ENCODE results near the gene C2CD5. TPM values are rescaled to one million over a fixed set of nuclear protein-coding genes. Genes with fewer than 3 reads are reported as not detected.

Gene C2CD5
- total RNA-seq, 4 donors from 2014 or later = 43.7 to 68.5 (median 46.8) TPM

Other genes with a start within 250 kb of the C2CD5 start
- 10 to 100 TPM in 1 of 4 donors, 1 to 10 TPM in 3; 1.2 to 11.6 (median 1.9) TPM for gene ST8SIA1, start 209.8 kb downstream of the C2CD5 start, total RNA-seq
- gene ETNK1, start 80.6 kb upstream of the C2CD5 start, total RNA-seq = 10 to 100 TPM; 48.5 to 73.3 (median 58.4) TPM